OCI-LY1 (cell line): ENCODE measurements around the gene LIMS2.
A peak's percentile ranks its signal among the peaks of the same experiment; 100 is the strongest.

Experiments used
- H2AFZ ChIP-seq: fragments of 200-600 bp; sonication (generic), shearing (Covaris generic); 2 replicates; pipeline ENCODE4 v1.6.0; 2014; ENCODE audit warnings: antibody characterized with exemption, mild to moderate bottlenecking, low read length
- H3F3A ChIP-seq: fragments of 200-600 bp; sonication (generic), shearing (Covaris generic); 2 replicates; pipeline ENCODE4 v1.6.0; 2014; ENCODE audit warnings: mild to moderate bottlenecking, antibody characterized with exemption, low read length, moderate library complexity; ENCODE audit not compliant: insufficient read depth
- H3K27ac ChIP-seq: fragments of 200-600 bp; sonication (generic); 2 replicates; pipeline ENCODE4 v1.5.1; 2014; ENCODE audit warnings: low read length, mixed run types, mild to moderate bottlenecking, low read depth; ENCODE audit not compliant: poor library complexity, severe bottlenecking
- H3K27me3 ChIP-seq: fragments of 200-600 bp; sonication (generic); 2 replicates; pipeline ENCODE4 v1.6.0; 2014; ENCODE audit warnings: antibody characterized with exemption, mild to moderate bottlenecking, low read length, moderate library complexity; ENCODE audit not compliant: insufficient read depth
- H3K36me3 ChIP-seq: fragments of 200-600 bp; sonication (generic); 2 replicates; pipeline ENCODE4 v1.6.1; 2014; ENCODE audit warnings: mild to moderate bottlenecking, antibody characterized with exemption, low read length, moderate library complexity, mixed read lengths; ENCODE audit not compliant: insufficient read depth
- H3K4me1 ChIP-seq: fragments of 200-600 bp; sonication (generic); 2 replicates; pipeline ENCODE4 v1.5.1; 2014; ENCODE audit warnings: mild to moderate bottlenecking, low read length, moderate library complexity; ENCODE audit not compliant: insufficient read depth, severe bottlenecking
- H3K4me2 ChIP-seq: fragments of 200-600 bp; sonication (generic), shearing (Covaris generic); 2 replicates; pipeline ENCODE4 v1.6.1; 2014; ENCODE audit warnings: low read length
- H3K4me3 ChIP-seq: fragments of 200-600 bp; sonication (generic); 2 replicates; pipeline ENCODE4 v1.5.1; 2014; ENCODE audit warnings: low read length, low read depth, mild to moderate bottlenecking, mixed read lengths; ENCODE audit not compliant: poor library complexity, severe bottlenecking
- H3K79me2 ChIP-seq: fragments of 200-600 bp; shearing (Covaris generic); 2 replicates; pipeline ENCODE4 v1.6.1; 2016; ENCODE audit warnings: mixed run types, low read length, mixed read lengths; ENCODE audit not compliant: insufficient read depth
- H3K9ac ChIP-seq: fragments of 200-600 bp; sonication (generic), shearing (Covaris generic); 2 replicates; pipeline ENCODE4 v1.6.1; 2014; ENCODE audit warnings: mild to moderate bottlenecking, low read length, mixed read lengths
- H3K9me2 ChIP-seq: fragments of 200-600 bp; sonication (generic), shearing (Covaris generic); 2 replicates; pipeline ENCODE4 v1.6.1; 2014; ENCODE audit warnings: low read depth, mild to moderate bottlenecking, low read length, mixed read lengths
- H3K9me3 ChIP-seq: fragments of 200-600 bp; shearing (Covaris generic); 2 replicates; pipeline ENCODE4 v1.6.1; 2014; ENCODE audit warnings: low read length, mixed read lengths
- H4K20me1 ChIP-seq: fragments of 200-600 bp; sonication (generic), shearing (Covaris generic); 2 replicates; pipeline ENCODE4 v1.6.0; 2016; ENCODE audit warnings: mild to moderate bottlenecking, low read length; ENCODE audit not compliant: insufficient read depth
- EZH2 ChIP-seq: fragments of 200-600 bp; sonication (generic), shearing (Covaris generic); IDR thresholded peaks from 2 replicates; pipeline ENCODE4 v1.8.0; 2017; ENCODE audit warnings: borderline replicate concordance, mixed run types, mild to moderate bottlenecking, antibody characterized with exemption, low read length, moderate library complexity, mixed read lengths
- TF ChIP-seq, protein P1 (sequence below): fragments of 200-600 bp; sonication (generic), shearing (Covaris generic); IDR thresholded peaks from 2 replicates; pipeline ENCODE4 v1.5.1; 2017; ENCODE audit warnings: mild to moderate bottlenecking, antibody characterized with exemption, low read length, moderate library complexity, mixed read lengths

LIMS2 gene

DNA sequence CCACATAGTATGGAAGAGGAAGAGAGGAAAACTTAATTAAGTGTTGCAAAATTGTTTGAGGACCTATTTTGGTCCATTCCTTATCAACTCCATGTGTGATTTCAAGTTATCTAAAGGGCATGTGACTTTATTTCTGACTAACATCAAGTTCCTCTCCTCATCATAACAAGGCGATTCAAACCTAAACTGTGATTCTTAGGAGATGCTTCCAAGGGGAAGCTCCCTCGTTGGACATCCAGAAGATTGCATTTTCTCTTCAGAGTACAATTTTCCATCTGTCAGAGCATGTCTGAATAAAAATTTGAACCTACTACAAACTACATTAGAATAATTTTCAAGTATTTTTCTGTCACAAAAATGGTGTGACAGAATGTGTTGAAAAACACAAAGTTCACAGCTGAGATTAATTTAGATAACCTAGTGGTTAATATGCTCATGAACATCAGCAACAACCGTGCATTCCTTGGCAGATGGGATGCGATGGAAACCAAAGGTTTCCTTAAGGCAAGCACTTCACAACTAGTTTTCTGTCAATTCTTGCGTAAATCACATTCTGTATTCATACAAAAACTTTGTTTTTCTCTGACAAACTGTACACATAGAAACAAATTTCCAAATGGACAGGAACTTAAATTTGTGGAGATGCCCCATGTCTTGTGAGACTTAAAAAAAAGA is 30.2 kb upstream of the LIMS2 start:
- Histone ChIP-seq H3K36me3 (peaks cover 77% of the 10 kb centered on the region), H2AFZ (no peak overlapping the region), H4K20me1 (no peaks in the 10 kb centered on the region), H3K27ac (no peak overlapping the region), H3K4me3 (no peak overlapping the region), H3F3A (no peaks in the 10 kb centered on the region), H3K27me3 (no peaks in the 10 kb centered on the region), H3K4me1 (peaks cover 24% of the 10 kb centered on the region), H3K9me2 (no peaks in the 10 kb centered on the region), H3K4me2 (no peak overlapping the region), H3K9me3 (no peaks in the 10 kb centered on the region), H3K9ac (no peak overlapping the region), H3K79me2 (no peaks in the 10 kb centered on the region)
- no peak for TF ChIP-seq EZH2
- TF ChIP-seq, protein P1, sequence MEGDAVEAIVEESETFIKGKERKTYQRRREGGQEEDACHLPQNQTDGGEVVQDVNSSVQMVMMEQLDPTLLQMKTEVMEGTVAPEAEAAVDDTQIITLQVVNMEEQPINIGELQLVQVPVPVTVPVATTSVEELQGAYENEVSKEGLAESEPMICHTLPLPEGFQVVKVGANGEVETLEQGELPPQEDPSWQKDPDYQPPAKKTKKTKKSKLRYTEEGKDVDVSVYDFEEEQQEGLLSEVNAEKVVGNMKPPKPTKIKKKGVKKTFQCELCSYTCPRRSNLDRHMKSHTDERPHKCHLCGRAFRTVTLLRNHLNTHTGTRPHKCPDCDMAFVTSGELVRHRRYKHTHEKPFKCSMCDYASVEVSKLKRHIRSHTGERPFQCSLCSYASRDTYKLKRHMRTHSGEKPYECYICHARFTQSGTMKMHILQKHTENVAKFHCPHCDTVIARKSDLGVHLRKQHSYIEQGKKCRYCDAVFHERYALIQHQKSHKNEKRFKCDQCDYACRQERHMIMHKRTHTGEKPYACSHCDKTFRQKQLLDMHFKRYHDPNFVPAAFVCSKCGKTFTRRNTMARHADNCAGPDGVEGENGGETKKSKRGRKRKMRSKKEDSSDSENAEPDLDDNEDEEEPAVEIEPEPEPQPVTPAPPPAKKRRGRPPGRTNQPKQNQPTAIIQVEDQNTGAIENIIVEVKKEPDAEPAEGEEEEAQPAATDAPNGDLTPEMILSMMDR: no peak

- peaks cover 27% of the 10 kb centered on the region for H3K4me1 ChIP-seq
- no peaks in the 10 kb centered on the region for H3K27me3 ChIP-seq
- H3K79me2 ChIP-seq: no peaks in the 10 kb centered on the region
- no peak for TF ChIP-seq EZH2
- TF ChIP-seq, protein P1: no peak
- H3K27ac ChIP-seq: no peak overlapping the region
- H3K36me3 ChIP-seq: peaks cover 70% of the 10 kb centered on the region
- H3K9me2 ChIP-seq: no peaks in the 10 kb centered on the region
- no peaks in the 10 kb centered on the region for H3K9me3 ChIP-seq
- no peak overlapping the region for H3K4me3 ChIP-seq
- no peaks in the 10 kb centered on the region for H4K20me1 ChIP-seq
- H3K9ac ChIP-seq: no peak overlapping the region
- H2AFZ ChIP-seq: no peak overlapping the region
- no peak overlapping the region for H3K4me2 ChIP-seq
- H3F3A ChIP-seq: no peaks in the 10 kb centered on the region
Measured at GRCh38 chr2:127704641-127705390, 29.5 kb upstream of the LIMS2 start.

- Histone ChIP-seq H3K27ac (no peak overlapping the region), H3K9ac (no peak overlapping the region), H3K9me2 (no peaks in the 10 kb centered on the region), H3K4me1 (peaks cover 27% of the 10 kb centered on the region), H2AFZ (no peak overlapping the region), H3K9me3 (no peaks in the 10 kb centered on the region), H3K36me3 (peaks cover 55% of the 10 kb centered on the region), H3K79me2 (no peaks in the 10 kb centered on the region), H3K4me2 (no peak overlapping the region; the same call in 1 of the 2 replicates), H3K4me3 (peak overlapping the region; percentile 80), H3F3A (no peaks in the 10 kb centered on the region), H4K20me1 (no peaks in the 10 kb centered on the region), H3K27me3 (no peaks in the 10 kb centered on the region)
- TF ChIP-seq, protein P1: no peak
- TF ChIP-seq EZH2: no peak
Measured at GRCh38 chr2:127703282-127703681, 28.0 kb upstream of the LIMS2 start.
